T-helper 17 cell (primary cell): ENCODE results near the gene TLE1. TPM values are rescaled to one million over a fixed set of nuclear protein-coding genes. Genes with fewer than 3 reads are reported as not detected.

Experiments used
- ATAC-seq: fragments of 150-1000 bp; cut with Tn5 transposase; 2 replicates; pipeline ENCODE4 v1.10.0; 2021; ENCODE audit warnings: mild to moderate bottlenecking, moderate library complexity
- DNase-seq, 3 donors: peaks; one replicate each; pipeline versions ENCODE4 v3.0.0 to v3.0.0-alpha.2; 2020 to 2021
- H3K9me3 ChIP-seq: one replicate; pipeline ENCODE4 v1.7.0; 2013; ENCODE audit warnings: low read length, mild to moderate bottlenecking; ENCODE audit not compliant: control insufficient read depth, poor library complexity, severe bottlenecking
- H3K27ac Mint-ChIP-seq: one replicate; pipeline ENCODE4 v1.8.0; 2022; ENCODE audit warnings: mild to moderate bottlenecking, moderate library complexity, mixed read lengths
- H3K27me3 Mint-ChIP-seq: one replicate; pipeline ENCODE4 v1.8.0; 2022; ENCODE audit warnings: mixed read lengths
- H3K36me3 Mint-ChIP-seq: one replicate; pipeline ENCODE4 v1.8.0; 2022; ENCODE audit warnings: low read depth, mixed read lengths
- H3K4me1 Mint-ChIP-seq: one replicate; pipeline ENCODE4 v1.8.0; 2022; ENCODE audit warnings: mild to moderate bottlenecking, mixed read lengths
- H3K4me3 Mint-ChIP-seq: one replicate; pipeline ENCODE4 v1.8.0; 2022; ENCODE audit warnings: mild to moderate bottlenecking, moderate library complexity, mixed read lengths
- total RNA-seq, 4 donors: library from RNA in 2 of 4; stranded (reverse) in 2 of 4; gene quantifications; one replicate each; pipeline ENCODE4 v1.2.3 and lab custom pipeline; 2022 to 2026

Gene TLE1
- total RNA-seq, 2 donors from 2014 or later: 2.2 to 3.4 TPM

- no peak overlapping the region for H3K4me3 Mint-ChIP-seq
- DNase-seq (no peak), ATAC-seq (no peak)
- H3K9me3 ChIP-seq: no peaks in the 10 kb centered on the region
- no peaks in the 10 kb centered on the region for H3K27me3 Mint-ChIP-seq
- H3K36me3 Mint-ChIP-seq: no peaks in the 10 kb centered on the region
- H3K27ac Mint-ChIP-seq: no peak overlapping the region
- H3K4me1 Mint-ChIP-seq: no peaks in the 10 kb centered on the region
Observed at GRCh38 chr9:81574405-81574804, 114.9 kb downstream of the TLE1 start.

- no peaks in the 10 kb centered on the region for H3K9me3 ChIP-seq
- no peaks in the 10 kb centered on the region for H3K4me1 Mint-ChIP-seq
- no peak overlapping the region for H3K27ac Mint-ChIP-seq
- no peaks in the 10 kb centered on the region for H3K27me3 Mint-ChIP-seq
- DNase-seq: no peak
- no peak overlapping the region for H3K4me3 Mint-ChIP-seq
- H3K36me3 Mint-ChIP-seq: no peaks in the 10 kb centered on the region
- no peak for ATAC-seq
Observed at GRCh38 chr9:81573415-81574321, 115.7 kb downstream of the TLE1 start.

GRCh38 chr9:81570083-81570482 lies 119.3 kb downstream of the TLE1 start:
- H3K9me3 ChIP-seq: no peaks in the 10 kb centered on the region
- Mint-ChIP-seq H3K36me3 (no peaks in the 10 kb centered on the region), H3K27ac (no peak overlapping the region), H3K4me3 (no peak overlapping the region), H3K4me1 (no peaks in the 10 kb centered on the region), H3K27me3 (no peaks in the 10 kb centered on the region)
- ATAC-seq: no peak
- DNase-seq: no peak

GRCh38 chr9:81566074-81566698 lies 123.2 kb downstream of the TLE1 start:
- Mint-ChIP-seq H3K27me3 (no peaks in the 10 kb centered on the region), H3K4me3 (no peak overlapping the region), H3K36me3 (no peaks in the 10 kb centered on the region), H3K27ac (no peak overlapping the region), H3K4me1 (no peaks in the 10 kb centered on the region)
- DNase-seq (no peak), ATAC-seq (no peak)
- H3K9me3 ChIP-seq: no peaks in the 10 kb centered on the region

GRCh38 chr9:81565609-81566008 lies 123.7 kb downstream of the TLE1 start:
- DNase-seq: no peak
- H3K9me3 ChIP-seq: no peaks in the 10 kb centered on the region
- no peak overlapping the region for H3K27ac Mint-ChIP-seq
- H3K4me3 Mint-ChIP-seq: no peak overlapping the region
- no peaks in the 10 kb centered on the region for H3K4me1 Mint-ChIP-seq
- H3K36me3 Mint-ChIP-seq: no peaks in the 10 kb centered on the region
- H3K27me3 Mint-ChIP-seq: no peaks in the 10 kb centered on the region
- no peak for ATAC-seq

GRCh38 chr9:81565144-81565543 lies 124.2 kb downstream of the TLE1 start:
- Mint-ChIP-seq H3K4me3 (no peak overlapping the region), H3K27ac (no peak overlapping the region), H3K27me3 (no peaks in the 10 kb centered on the region), H3K36me3 (no peaks in the 10 kb centered on the region), H3K4me1 (no peaks in the 10 kb centered on the region)
- DNase-seq: no peak
- ATAC-seq: no peak
- H3K9me3 ChIP-seq: no peaks in the 10 kb centered on the region

GRCh38 chr9:81564632-81565031 lies 124.7 kb downstream of the TLE1 start:
- no peak for ATAC-seq
- Mint-ChIP-seq H3K27ac (no peak overlapping the region), H3K36me3 (no peaks in the 10 kb centered on the region), H3K4me1 (no peaks in the 10 kb centered on the region), H3K27me3 (no peaks in the 10 kb centered on the region), H3K4me3 (no peak overlapping the region)
- DNase-seq: no peak
- H3K9me3 ChIP-seq: no peaks in the 10 kb centered on the region

GRCh38 chr9:81563739-81564138 lies 125.6 kb downstream of the TLE1 start:
- DNase-seq (no peak), ATAC-seq (no peak)
- Mint-ChIP-seq H3K27ac (no peak overlapping the region), H3K27me3 (no peaks in the 10 kb centered on the region), H3K36me3 (no peaks in the 10 kb centered on the region), H3K4me1 (no peaks in the 10 kb centered on the region), H3K4me3 (no peak overlapping the region)
- H3K9me3 ChIP-seq: no peaks in the 10 kb centered on the region

- ATAC-seq (no peak), DNase-seq (no peak)
- no peaks in the 10 kb centered on the region for H3K4me1 Mint-ChIP-seq
- no peak overlapping the region for H3K4me3 Mint-ChIP-seq
- no peak overlapping the region for H3K27ac Mint-ChIP-seq
- no peaks in the 10 kb centered on the region for H3K36me3 Mint-ChIP-seq
- H3K9me3 ChIP-seq: no peaks in the 10 kb centered on the region
- no peaks in the 10 kb centered on the region for H3K27me3 Mint-ChIP-seq
Observed at GRCh38 chr9:81563020-81563407, 126.3 kb downstream of the TLE1 start.

- Mint-ChIP-seq H3K36me3 (no peaks in the 10 kb centered on the region), H3K27ac (no peak overlapping the region), H3K27me3 (no peaks in the 10 kb centered on the region), H3K4me3 (no peak overlapping the region), H3K4me1 (no peaks in the 10 kb centered on the region)
- ATAC-seq (no peak), DNase-seq (no peak)
- no peaks in the 10 kb centered on the region for H3K9me3 ChIP-seq
Observed at GRCh38 chr9:81562231-81563019, 126.9 kb downstream of the TLE1 start.

GRCh38 chr9:81560851-81561732 lies 128.3 kb downstream of the TLE1 start:
- no peaks in the 10 kb centered on the region for H3K9me3 ChIP-seq
- DNase-seq (no peak), ATAC-seq (no peak)
- Mint-ChIP-seq H3K4me1 (no peaks in the 10 kb centered on the region), H3K27me3 (no peaks in the 10 kb centered on the region), H3K4me3 (no peak overlapping the region), H3K36me3 (no peaks in the 10 kb centered on the region), H3K27ac (no peak overlapping the region)

GRCh38 chr9:81559709-81560108 lies 129.6 kb downstream of the TLE1 start:
- Mint-ChIP-seq H3K27ac (no peak overlapping the region), H3K27me3 (no peaks in the 10 kb centered on the region), H3K4me1 (no peaks in the 10 kb centered on the region), H3K36me3 (no peaks in the 10 kb centered on the region), H3K4me3 (no peak overlapping the region)
- ATAC-seq (no peak), DNase-seq (no peak)
- no peaks in the 10 kb centered on the region for H3K9me3 ChIP-seq
